GM19035 (cell line): ENCODE results near the gene FAS.
"Not testable (repeated sequence)": the region's sequence is repeated elsewhere in the genome, so short reads cannot be mapped to it uniquely, and the experiment has no call there.

ENCODE experiments used
- ATAC-seq: cut with Tn5 transposase; IDR thresholded peaks from one replicate; pipeline ENCODE4 v1.9.1; 2021; ENCODE audit not compliant: unreplicated experiment

FAS gene

GRCh38 chr10:88991899-88992320, 1.3 kb downstream of the FAS start:
- ATAC-seq, result peak; percentile 5

GRCh38 chr10:88992921-88993524, 2.4 kb downstream of the FAS start:
- ATAC-seq, result no peak

GRCh38 chr10:88994019-88994418, 3.4 kb downstream of the FAS start:
- ATAC-seq, result no peak

GRCh38 chr10:88995156-88995876, 4.7 kb downstream of the FAS start:
- no peak for ATAC-seq

GRCh38 chr10:88996927-88997326, 6.3 kb downstream of the FAS start:
- peak; percentile 43 for ATAC-seq

- ATAC-seq, result no peak
Measured at GRCh38 chr10:88999625-89000024, 9.0 kb downstream of the FAS start.

- peak; percentile 40 for ATAC-seq
Measured at GRCh38 chr10:89001024-89001728, 10.6 kb downstream of the FAS start.

- ATAC-seq, result no peak
Measured at GRCh38 chr10:89001729-89002072, 11.1 kb downstream of the FAS start.

- ATAC-seq, result no peak
Measured at GRCh38 chr10:89002226-89002978, 11.8 kb downstream of the FAS start.

GRCh38 chr10:89003344-89003743, 12.7 kb downstream of the FAS start:
- no peak for ATAC-seq

- no peak for ATAC-seq
Measured at GRCh38 chr10:89007129-89007893, 16.7 kb downstream of the FAS start.

GRCh38 chr10:89018700-89019346, 28.2 kb downstream of the FAS start:
- not testable (repeated sequence) for ATAC-seq

GRCh38 chr10:89019569-89020327, 29.1 kb downstream of the FAS start:
- no peak for ATAC-seq

- not testable (repeated sequence) for ATAC-seq
Measured at GRCh38 chr10:89021526-89021925, 30.9 kb downstream of the FAS start.

- ATAC-seq, result no peak
Measured at GRCh38 chr10:89022734-89023133, 32.1 kb downstream of the FAS start.

- ATAC-seq, result no peak
Measured at GRCh38 chr10:89025453-89025852, 34.9 kb downstream of the FAS start.

GRCh38 chr10:89029181-89029580, 38.6 kb downstream of the FAS start:
- no peak for ATAC-seq

- no peak for ATAC-seq
Measured at GRCh38 chr10:89029785-89030437, 39.3 kb downstream of the FAS start.

GRCh38 chr10:89030791-89031190, 40.2 kb downstream of the FAS start:
- no peak for ATAC-seq
